Amygdala (tissue), 56 donors: ENCODE measurements around the gene SSBP3.
A peak's percentile ranks its signal among the peaks of the same experiment; 100 is the strongest.

ENCODE experiments used
- DNase-seq, 56 donors: peaks; one replicate each; lab custom pipeline; 2025; lab: John Stamatoyannopoulos, UW

Gene SSBP3

GRCh38 chr1:54410359-54410758 lies 4.2 kb upstream of the SSBP3 start:
- DNase-seq = peak in 1 of 56 donors; percentile 10

GRCh38 chr1:54409156-54410142 lies 3.3 kb upstream of the SSBP3 start:
- no peak for DNase-seq

GRCh38 chr1:54408147-54409066 lies 2.2 kb upstream of the SSBP3 start:
- DNase-seq = no peak

GRCh38 chr1:54407404-54408146 lies 1.4 kb upstream of the SSBP3 start:
- peak in 45 of 56 donors; percentile 21 to 85 (median 54) for DNase-seq

GRCh38 chr1:54407154-54407403 lies 885 bp upstream of the SSBP3 start:
- peak in 5 of 56 donors; percentile 38 to 63 (median 45) for DNase-seq

- DNase-seq = peak in 5 of 56 donors; percentile 41 to 61 (median 49)
Observed at GRCh38 chr1:54405898-54406293, 298 bp downstream of the SSBP3 start.

- DNase-seq = peak in 9 of 56 donors; percentile 7 to 36 (median 14)
Observed at GRCh38 chr1:54404939-54405897, 976 bp downstream of the SSBP3 start.

GRCh38 chr1:54404263-54404662 lies 1.9 kb downstream of the SSBP3 start:
- DNase-seq = no peak

- DNase-seq = no peak
Observed at GRCh38 chr1:54403808-54404261, 2.4 kb downstream of the SSBP3 start.

- DNase-seq = no peak
Observed at GRCh38 chr1:54403405-54403804, 2.8 kb downstream of the SSBP3 start.

GRCh38 chr1:54402896-54403295 lies 3.3 kb downstream of the SSBP3 start:
- DNase-seq = no peak

GRCh38 chr1:54401799-54402198 lies 4.4 kb downstream of the SSBP3 start:
- no peak for DNase-seq

GRCh38 chr1:54400329-54400728 lies 5.9 kb downstream of the SSBP3 start:
- DNase-seq = no peak

- no peak for DNase-seq
Observed at GRCh38 chr1:54399765-54400164, 6.4 kb downstream of the SSBP3 start.

- no peak for DNase-seq
Observed at GRCh38 chr1:54398963-54399528, 7.1 kb downstream of the SSBP3 start.

GRCh38 chr1:54397980-54398379 lies 8.2 kb downstream of the SSBP3 start:
- DNase-seq = no peak

GRCh38 chr1:54397090-54397591 lies 9.1 kb downstream of the SSBP3 start:
- peak in 7 of 56 donors; percentile 17 to 53 (median 28) for DNase-seq

- peak in 41 of 56 donors; percentile 8 to 78 (median 43) for DNase-seq
Observed at GRCh38 chr1:54396261-54396933, 9.8 kb downstream of the SSBP3 start.
